ENCODE results near the gene MYO3B.

- TF ChIP-seq POLR2AphosphoS5 (IDR thresholded peaks at IDR 0.05; ENCODE audit: low read depth, low read length) (no peak), POLR2A (IDR thresholded peaks at IDR 0.05; ENCODE audit: control extremely low read depth in 1 of 2, low read depth in 2 of 2, low read length in 2 of 2) (no peak), EGR1 (IDR thresholded peaks at IDR 0.05; ENCODE audit: borderline replicate concordance, low read depth, low read length) (no peak), NANOG (IDR thresholded peaks at IDR 0.05; ENCODE audit: insufficient read depth, low read depth, low read length, poor library complexity, severe bottlenecking) (no peak), CTCF (IDR thresholded peaks at IDR 0.05; ENCODE audit: control extremely low read depth in 1 of 3, insufficient read depth in 1 of 3, low read depth in 1 of 3, low read length in 3 of 3) (no peak), ATF2 (IDR thresholded peaks at IDR 0.05; ENCODE audit: low read length) (no peak)
These were observed 31.2 kb upstream of the MYO3B start for GRCh38 chr2:170146784-170147183.
